GM15510 (cell line): ENCODE measurements around the gene NME4.

ENCODE experiments used
- POLR2A ChIP-seq: IDR thresholded peaks from 3 replicates; pipeline ENCODE4 v1.6.1; 2011; ENCODE audit warnings: borderline replicate concordance; ENCODE audit not compliant: insufficient read length; ENCODE audit errors: extremely low read depth

Gene NME4

GRCh38 chr16:426115-426905 is 29.3 kb downstream of the NME4 start:
- TF ChIP-seq POLR2A = no peak

DNA sequence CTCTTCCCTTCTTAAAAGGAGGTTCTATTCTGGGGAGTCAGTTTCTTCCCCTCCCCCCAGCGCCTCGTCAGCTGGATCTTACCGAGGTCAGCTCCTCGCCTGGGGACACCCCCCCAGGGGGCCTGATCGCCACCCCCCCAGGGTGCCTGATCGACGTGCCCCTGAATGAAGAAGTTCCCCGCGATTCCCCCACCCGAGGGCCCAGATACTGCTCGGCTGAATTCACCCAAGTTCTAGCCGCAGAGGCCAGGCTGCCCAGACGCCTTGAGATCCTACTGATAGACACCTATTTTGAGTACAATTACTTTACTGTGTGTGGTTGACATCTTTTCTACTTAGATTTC is 29.9 kb downstream of the NME4 start:
- TF ChIP-seq POLR2A = no peak

GRCh38 chr16:427250-427649 is 30.3 kb downstream of the NME4 start:
- no peak for TF ChIP-seq POLR2A

DNA sequence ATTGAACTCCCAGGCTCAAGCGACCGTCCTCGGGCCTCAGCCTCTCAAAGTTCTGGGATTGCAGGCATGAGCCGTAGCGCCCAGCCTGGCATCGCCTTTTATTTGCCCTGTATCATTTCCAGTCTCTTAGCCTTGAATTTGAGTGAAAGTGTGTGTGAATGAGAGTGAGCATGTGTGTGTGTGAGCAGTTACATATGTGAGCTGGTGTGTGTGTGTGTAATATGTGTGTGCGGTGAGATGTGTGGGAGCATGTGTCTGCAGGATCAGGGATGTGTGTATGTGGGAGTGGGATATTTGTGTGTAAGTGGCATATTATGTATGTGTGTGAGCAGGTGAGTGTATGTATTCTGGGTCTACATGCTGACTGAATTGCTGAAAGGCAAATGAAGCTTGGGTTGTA is 33.9 kb downstream of the NME4 start:
- TF ChIP-seq POLR2A = no peak

- TF ChIP-seq POLR2A = no peak
Measured at GRCh38 chr16:440627-441026, 43.6 kb downstream of the NME4 start.

GRCh38 chr16:441447-441846 is 44.4 kb downstream of the NME4 start:
- no peak for TF ChIP-seq POLR2A

DNA sequence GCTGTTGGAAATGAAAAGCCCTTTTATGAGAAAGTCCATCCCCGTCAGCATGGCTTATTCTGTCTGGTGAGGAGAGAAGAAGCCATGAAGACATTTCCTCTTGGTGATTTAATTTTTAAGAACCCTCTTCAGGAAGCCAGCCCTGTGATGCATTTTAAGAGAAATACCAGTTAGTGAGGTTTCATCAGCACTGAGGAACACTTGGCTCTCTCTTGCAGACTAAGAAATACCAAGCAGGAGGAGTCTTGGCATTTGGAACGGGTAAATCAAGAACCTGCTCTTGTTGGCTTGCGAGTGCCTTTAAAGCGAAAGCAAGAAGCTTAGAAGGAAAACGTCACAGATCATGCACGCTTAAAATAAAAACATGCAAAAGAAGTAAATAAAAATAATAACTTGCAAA is 46.0 kb downstream of the NME4 start:
- no peak for TF ChIP-seq POLR2A

DNA sequence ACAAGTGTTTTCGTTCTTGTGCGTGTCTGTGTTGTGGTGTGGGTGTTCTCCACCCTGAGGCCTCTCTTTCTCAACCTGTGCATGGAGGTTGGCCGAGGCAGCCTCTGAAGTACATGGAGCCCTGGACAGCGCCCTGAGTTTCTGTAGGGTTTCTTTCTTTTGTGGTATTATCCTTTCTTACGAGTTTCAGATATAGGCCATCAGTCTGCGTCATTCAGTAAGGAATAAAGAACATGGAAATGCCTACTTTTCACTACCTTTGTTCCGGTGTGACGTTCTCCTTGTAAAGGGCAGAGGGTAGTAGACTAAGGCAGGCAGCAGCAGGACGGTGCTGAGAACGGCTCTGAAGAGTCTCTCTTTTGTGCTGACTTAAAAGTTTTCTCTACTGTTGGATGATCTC is 47.0 kb downstream of the NME4 start:
- TF ChIP-seq POLR2A = no peak

GRCh38 chr16:445566-445965 is 48.6 kb downstream of the NME4 start:
- TF ChIP-seq POLR2A = no peak
